Spleen (tissue), 11 donors: Measurements from ENCODE around the gene PHETA1. TPM values are rescaled to one million over a fixed set of nuclear protein-coding genes. Genes with fewer than 3 reads are reported as not detected.

ENCODE experiments used
- DNase-seq: peaks from one replicate; pipeline ENCODE4 v3.0.0-alpha.2; 2020
- H3K27ac ChIP-seq, 8 donors: fragments of 200-600 bp; sonication (generic) in 7 of 8; 1 replicate in 4 of 8; 2 replicates in 4 of 8; pipeline versions ENCODE4 v1.5.0 to v1.8.0; 2016 to 2021; ENCODE audit warnings: inconsistent platforms in 4 of 8, mild to moderate bottlenecking in 4 of 8, moderate library complexity in 1 of 8
- H3K27me3 ChIP-seq, 7 donors: fragments of 200-600 bp; sonication (generic) in 6 of 7; replicated peaks in 1 of 7; 1 replicate in 4 of 7; 2 replicates in 3 of 7; pipeline versions ENCODE4 v1.5.0 to v1.8.0; 2016 to 2021; ENCODE audit warnings: inconsistent platforms in 3 of 7, mild to moderate bottlenecking in 1 of 7
- H3K36me3 ChIP-seq, 6 donors: fragments of 200-600 bp; sonication (generic) in 5 of 6; 1 replicate in 4 of 6; 2 replicates in 2 of 6; pipeline versions ENCODE4 v1.5.0 to v1.8.0; 2016 to 2021; ENCODE audit warnings: inconsistent platforms in 2 of 6
- H3K4me1 ChIP-seq, 6 donors: fragments of 200-600 bp; sonication (generic) in 5 of 6; 1 replicate in 3 of 6; 2 replicates in 3 of 6; pipeline versions ENCODE4 v1.5.0 to v1.8.0; 2016 to 2021; ENCODE audit warnings: inconsistent platforms in 3 of 6
- H3K4me3 ChIP-seq, 8 donors: fragments of 200-600 bp; sonication (generic) in 7 of 8; 1 replicate in 4 of 8; 2 replicates in 4 of 8; pipeline versions ENCODE4 v1.5.0 to v1.8.0; 2016 to 2021; ENCODE audit warnings: inconsistent platforms in 4 of 8, mild to moderate bottlenecking in 4 of 8, moderate library complexity in 2 of 8
- H3K9me3 ChIP-seq, 8 donors: fragments of 200-600 bp; sonication (generic) in 7 of 8; 1 replicate in 4 of 8; 2 replicates in 4 of 8; pipeline versions ENCODE4 v1.5.0 to v1.8.0; 2016 to 2021; ENCODE audit warnings: inconsistent platforms in 4 of 8
- POLR2A ChIP-seq, 3 donors: fragments of 450-650 bp; IDR thresholded peaks; one replicate each; pipeline ENCODE4 v1.5.1; 2017; ENCODE audit warnings: antibody characterized with exemption in 3 of 3, mild to moderate bottlenecking in 1 of 3
- POLR2AphosphoS5 ChIP-seq, 3 donors: sonication (generic); formaldehyde crosslinking; IDR thresholded peaks; one replicate each; pipeline ENCODE4 v1.5.1; 2017; ENCODE audit warnings: antibody characterized with exemption in 3 of 3
- WGBS, 5 donors: extraction: QIAGEN DNeasy Blood & Tissue Kit in 3 of 5; methylation state at CpG; one replicate each; pipeline versions ENCODE4 v1.1.5 to v1.1.7; 2013 to 2018; 5-methylcytosine and 5-hydroxymethylcytosine counted together
- intact Hi-C: fragments of 100-400 bp; cut with DNase I; formaldehyde crosslinking; loops from one replicate; pipeline ENCODE4 v1.15.0; 2023; ENCODE audit warnings: low total_unique reads
- polyA plus RNA-seq, 3 donors: library from polyadenylated mRNA; stranded (reverse); fragments of 200-250 nt; gene quantifications; one replicate each; pipeline ENCODE4 v1.2.1, GENCODE V29; 2013
- total RNA-seq, 7 donors: library from RNA; depleted of rRNA in 3 of 7; stranded (reverse); fragments of >200 nt in 3 of 7; fragmentation: NEBNext Ultra II Directional in 4 of 7; extraction: Animal tissue kit (Norgen Biotek cat#: 25700) in 4 of 7; gene quantifications; one replicate each; pipeline versions ENCODE4 v1.1.0 to v1.2.1, GENCODE V29; 2016 to 2021
- TF ChIP-seq, protein P1 (sequence below), 11 experiments: fragments of 200-600 bp in 7 of 11; fragments of 450-650 bp in 4 of 11; sonication (generic) in 4 of 11; IDR thresholded peaks in 8 of 11; conservative IDR thresholded peaks in 3 of 11; 1 replicate in 7 of 11; 2 replicates in 4 of 11; pipeline versions ENCODE4 v1.4.0 to v1.8.0; 2016 to 2021; ENCODE audit warnings: antibody characterized with exemption in 11 of 11, inconsistent platforms in 4 of 11, mild to moderate bottlenecking in 1 of 11
- donor health status: healthy with polysubstance abuse.
- donor health status: DM: no; HTN: no; CAD: no; lungs with moderate emphysema.
- donor health status: DM: no; HTN: no; CAD: no.
- donor health status: Bipolar disorder and iron deficiency.
- donor health status: healthy.
- donor health status: DM: no; HTN: no; CAD: no.
- donor health status: DM: yes; HTN: yes; CAD: no.

The PHETA1 gene
- total and polyA plus RNA-seq, 10 donors, result 4.9 to 39.7 (median 20.0) TPM

DNA sequence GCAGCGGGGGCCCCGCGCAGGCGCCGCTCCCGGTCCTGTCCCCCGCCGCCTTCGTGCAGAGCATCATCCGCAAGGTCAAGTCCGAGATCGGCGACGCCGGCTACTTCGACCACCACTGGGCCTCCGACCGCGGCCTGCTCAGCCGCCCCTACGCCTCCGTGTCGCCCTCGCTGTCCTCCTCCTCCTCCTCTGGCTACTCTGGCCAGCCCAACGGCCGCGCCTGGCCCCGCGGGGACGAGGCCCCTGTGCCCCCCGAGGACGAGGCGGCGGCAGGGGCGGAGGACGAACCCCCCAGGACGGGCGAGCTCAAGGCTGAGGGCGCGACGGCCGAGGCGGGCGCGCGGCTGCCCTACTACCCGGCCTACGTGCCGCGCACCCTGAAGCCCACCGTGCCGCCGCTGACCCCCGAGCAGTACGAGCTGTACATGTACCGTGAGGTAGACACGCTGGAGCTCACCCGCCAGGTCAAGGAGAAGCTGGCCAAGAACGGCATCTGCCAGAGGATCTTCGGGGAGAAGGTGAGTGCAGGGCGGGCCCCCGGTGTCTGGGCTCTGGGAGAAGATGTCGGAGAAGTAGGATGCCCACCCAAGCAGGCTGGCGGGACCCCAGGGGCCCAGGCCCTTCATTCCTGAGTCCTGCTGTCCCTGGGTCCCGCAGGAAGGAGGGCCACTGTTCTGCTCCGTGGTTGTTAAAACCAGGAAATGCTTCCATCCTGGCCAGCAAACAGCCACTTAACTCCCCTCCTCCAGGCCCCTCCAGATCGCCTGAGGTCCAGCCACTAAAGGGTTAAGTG lies 48.4 kb downstream of the PHETA1 start:
- peaks cover 0 to 4% (median 0%) of the 10 kb centered on the region in 6 donors for H3K4me1 ChIP-seq
- H3K36me3 ChIP-seq, result no peaks in the 10 kb centered on the region
- H3K27me3 ChIP-seq, result peaks cover 0 to 25% (median 0%) of the 10 kb centered on the region in 7 donors
- 88 to 95% (median 92%) methylated on average over 48 to 67 of the region's 67 CpGs for WGBS, 5 donors
- TF ChIP-seq, protein P1, sequence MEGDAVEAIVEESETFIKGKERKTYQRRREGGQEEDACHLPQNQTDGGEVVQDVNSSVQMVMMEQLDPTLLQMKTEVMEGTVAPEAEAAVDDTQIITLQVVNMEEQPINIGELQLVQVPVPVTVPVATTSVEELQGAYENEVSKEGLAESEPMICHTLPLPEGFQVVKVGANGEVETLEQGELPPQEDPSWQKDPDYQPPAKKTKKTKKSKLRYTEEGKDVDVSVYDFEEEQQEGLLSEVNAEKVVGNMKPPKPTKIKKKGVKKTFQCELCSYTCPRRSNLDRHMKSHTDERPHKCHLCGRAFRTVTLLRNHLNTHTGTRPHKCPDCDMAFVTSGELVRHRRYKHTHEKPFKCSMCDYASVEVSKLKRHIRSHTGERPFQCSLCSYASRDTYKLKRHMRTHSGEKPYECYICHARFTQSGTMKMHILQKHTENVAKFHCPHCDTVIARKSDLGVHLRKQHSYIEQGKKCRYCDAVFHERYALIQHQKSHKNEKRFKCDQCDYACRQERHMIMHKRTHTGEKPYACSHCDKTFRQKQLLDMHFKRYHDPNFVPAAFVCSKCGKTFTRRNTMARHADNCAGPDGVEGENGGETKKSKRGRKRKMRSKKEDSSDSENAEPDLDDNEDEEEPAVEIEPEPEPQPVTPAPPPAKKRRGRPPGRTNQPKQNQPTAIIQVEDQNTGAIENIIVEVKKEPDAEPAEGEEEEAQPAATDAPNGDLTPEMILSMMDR (IDR thresholded peaks at IDR 0.05 in 8 of 11, conservative IDR thresholded peaks at IDR 0.05 in 3 of 11), result no peak
- TF ChIP-seq POLR2AphosphoS5 (IDR thresholded peaks at IDR 0.05), result no peak
- TF ChIP-seq POLR2A (IDR thresholded peaks at IDR 0.05), result no peak
- H3K4me3 ChIP-seq, result no peak overlapping the region
- no peak for DNase-seq
- intact Hi-C loops, result no loop called here
- H3K27ac ChIP-seq, result no peak overlapping the region
- H3K9me3 ChIP-seq, result no peaks in the 10 kb centered on the region

DNA sequence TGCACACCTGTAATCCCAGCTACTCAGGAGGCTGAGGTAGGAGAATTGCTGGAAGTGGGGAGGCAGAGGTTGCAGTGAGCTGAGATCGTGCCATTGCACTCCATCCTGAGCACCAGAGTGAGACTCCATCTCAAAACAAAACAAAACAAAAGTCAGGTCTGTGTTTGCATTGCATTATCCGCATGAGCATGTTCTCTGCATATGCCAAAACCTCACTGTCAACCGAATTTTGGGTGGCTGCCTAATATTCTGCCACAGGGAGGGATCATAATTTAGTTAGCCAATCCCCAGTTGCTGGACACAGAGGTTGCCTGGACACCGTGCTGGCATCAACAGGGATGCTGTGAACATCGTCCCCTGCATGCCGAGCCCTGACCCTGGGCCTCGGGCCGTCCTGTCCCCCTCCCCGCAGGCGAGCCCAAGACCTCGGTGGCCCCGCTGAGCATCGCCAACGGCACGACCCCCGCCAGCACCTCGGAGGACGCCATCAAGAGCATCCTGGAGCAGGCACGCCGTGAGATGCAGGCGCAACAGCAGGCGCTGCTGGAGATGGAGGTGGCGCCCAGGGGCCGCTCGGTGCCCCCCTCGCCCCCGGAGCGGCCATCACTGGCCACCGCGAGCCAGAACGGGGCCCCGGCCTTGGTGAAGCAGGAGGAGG lies 49.2 kb downstream of the PHETA1 start:
- H3K27ac ChIP-seq, result no peak overlapping the region
- intact Hi-C loops, result loop anchor here (5.0 kb wide), 1 partner anchor 427 kb away; no protein-coding TSS in a partner anchor
- H3K4me3 ChIP-seq, result no peak overlapping the region
- 88 to 95% (median 91%) methylated on average over 11 to 32 of the region's 32 CpGs for WGBS, 5 donors
- no peaks in the 10 kb centered on the region for H3K9me3 ChIP-seq
- TF ChIP-seq POLR2A (IDR thresholded peaks at IDR 0.05), result no peak
- no peak for TF ChIP-seq POLR2AphosphoS5 (IDR thresholded peaks at IDR 0.05)
- TF ChIP-seq, protein P1 (IDR thresholded peaks at IDR 0.05 in 8 of 11, conservative IDR thresholded peaks at IDR 0.05 in 3 of 11), result no peak
- H3K36me3 ChIP-seq, result no peaks in the 10 kb centered on the region
- peaks cover 0 to 28% (median 0%) of the 10 kb centered on the region in 7 donors for H3K27me3 ChIP-seq
- DNase-seq, result no peak
- H3K4me1 ChIP-seq, result peaks cover 0 to 5% (median 0%) of the 10 kb centered on the region in 6 donors

DNA sequence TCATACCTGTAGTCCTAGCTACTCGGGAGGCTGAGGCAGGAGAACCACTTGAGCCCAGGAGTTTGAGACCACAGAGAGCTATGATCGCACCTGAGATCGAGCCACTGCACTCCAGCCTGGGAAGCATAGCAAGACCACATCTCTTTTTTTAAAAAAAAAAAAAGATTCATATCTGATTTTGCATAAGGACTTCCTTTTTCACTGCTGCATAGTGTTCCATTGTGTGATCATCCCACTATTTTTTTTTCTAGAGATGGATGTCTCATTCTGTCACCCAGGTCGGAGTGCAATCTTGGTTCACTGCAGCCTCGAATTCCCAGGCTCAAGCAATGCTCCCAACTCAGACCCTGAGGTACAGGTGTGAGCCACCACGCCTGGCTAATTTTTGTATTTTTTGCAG lies 50.4 kb downstream of the PHETA1 start:
- WGBS, 5 donors, result 85 to 97% (median 91%) methylated on average over 6 of the region's 6 CpGs
- peaks cover 0 to 14% (median 2%) of the 10 kb centered on the region in 6 donors for H3K4me1 ChIP-seq
- intact Hi-C loops, result loop anchor here (5.0 kb wide), 1 partner anchor 426 kb away; no protein-coding TSS in a partner anchor
- no peak for DNase-seq
- H3K36me3 ChIP-seq, result no peaks in the 10 kb centered on the region
- no peaks in the 10 kb centered on the region for H3K9me3 ChIP-seq
- TF ChIP-seq POLR2A (IDR thresholded peaks at IDR 0.05) (no peak), POLR2AphosphoS5 (IDR thresholded peaks at IDR 0.05) (no peak)
- TF ChIP-seq, protein P1 (IDR thresholded peaks at IDR 0.05 in 8 of 11, conservative IDR thresholded peaks at IDR 0.05 in 3 of 11), result no peak
- H3K27ac ChIP-seq, result no peak overlapping the region
- H3K4me3 ChIP-seq, result no peak overlapping the region
- peaks cover 0 to 39% (median 0%) of the 10 kb centered on the region in 7 donors for H3K27me3 ChIP-seq

DNA sequence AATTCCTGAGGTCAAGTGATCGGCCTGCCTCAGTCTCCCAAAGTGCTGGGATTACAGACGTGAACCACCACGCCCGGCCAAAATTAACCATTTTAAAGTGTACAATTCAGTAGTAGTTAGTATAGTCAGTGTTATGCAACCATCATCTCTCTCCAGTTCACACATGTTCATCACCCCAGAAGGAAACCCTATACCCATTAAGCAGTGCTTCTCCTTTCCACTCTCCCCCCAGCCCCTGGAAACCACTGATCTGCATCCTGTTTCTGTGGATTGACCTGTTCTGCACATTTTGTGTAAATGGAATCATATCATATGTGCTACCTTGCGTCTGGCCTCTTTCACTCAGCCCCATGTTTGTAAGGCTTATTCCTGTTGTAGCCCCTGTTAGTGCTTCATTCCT lies 52.2 kb downstream of the PHETA1 start:
- peaks cover 0 to 16% (median 2%) of the 10 kb centered on the region in 6 donors for H3K4me1 ChIP-seq
- TF ChIP-seq POLR2A (IDR thresholded peaks at IDR 0.05) (no peak), POLR2AphosphoS5 (IDR thresholded peaks at IDR 0.05) (no peak)
- TF ChIP-seq, protein P1 (IDR thresholded peaks at IDR 0.05 in 8 of 11, conservative IDR thresholded peaks at IDR 0.05 in 3 of 11), result no peak
- H3K9me3 ChIP-seq, result no peaks in the 10 kb centered on the region
- intact Hi-C loops, result loop anchor here (5.0 kb wide), 1 partner anchor 424 kb away; no protein-coding TSS in a partner anchor
- H3K27ac ChIP-seq, result no peak overlapping the region
- no peaks in the 10 kb centered on the region for H3K36me3 ChIP-seq
- DNase-seq, result no peak
- no peak overlapping the region for H3K4me3 ChIP-seq
- 75 to 89% (median 80%) methylated on average over 5 of the region's 5 CpGs for WGBS, 5 donors
- H3K27me3 ChIP-seq, result peaks cover 0 to 44% (median 0%) of the 10 kb centered on the region in 7 donors
